HG03442 (cell line): ENCODE results near the gene MRGPRX4.
"Not testable (repeated sequence)": the region's sequence is repeated elsewhere in the genome, so short reads cannot be mapped to it uniquely, and the experiment has no call there.

Experiments
- ATAC-seq: cut with Tn5 transposase; IDR thresholded peaks from one replicate; pipeline ENCODE4 v1.9.1; 2021; ENCODE audit warnings: mild to moderate bottlenecking, moderate library complexity; ENCODE audit not compliant: unreplicated experiment

Gene MRGPRX4

DNA sequence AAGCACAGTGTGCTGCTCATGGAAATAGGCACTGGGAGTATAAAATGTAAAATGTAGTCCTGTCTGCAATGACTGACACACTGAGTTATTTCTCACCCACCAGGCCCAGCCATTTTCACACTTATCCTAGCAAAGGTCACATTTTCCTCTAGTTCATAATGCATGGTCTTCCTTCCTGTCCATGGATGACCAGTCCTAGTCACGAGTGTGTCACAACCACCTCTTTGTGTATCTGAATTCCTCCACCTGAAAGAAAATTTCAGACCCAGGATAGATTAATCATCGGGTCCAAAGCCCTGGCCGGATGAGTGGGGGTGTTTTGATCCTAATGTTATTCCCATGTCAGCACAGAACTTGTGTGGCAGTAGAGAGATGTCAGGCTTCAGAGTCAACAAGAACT, at the start of gene MRGPRX4:
Gene MRGPRX4, plus strand, starts transcription at position 172 of the 400 bp plus-strand sequence. CDS start 420 bp downstream, outside the sequence.
- ATAC-seq, result no peak

DNA sequence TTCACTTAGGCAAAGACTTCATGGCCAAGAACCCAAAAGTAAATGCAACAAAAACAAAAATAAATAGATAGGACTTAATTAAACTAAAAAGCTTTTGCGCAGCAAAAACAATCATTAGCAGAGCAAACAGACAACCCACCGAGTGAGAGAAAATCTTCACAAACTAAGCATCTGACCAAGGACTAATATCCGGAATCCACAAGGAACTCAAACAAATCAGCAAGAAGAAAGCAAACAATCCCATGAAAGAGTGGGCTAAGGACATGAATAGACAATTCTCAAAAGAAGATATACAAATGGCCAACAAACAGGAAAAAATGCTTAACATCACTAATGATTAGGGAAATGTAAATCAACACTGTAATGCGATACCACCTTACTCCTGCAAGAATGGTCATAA, 41.5 kb upstream of the MRGPRX4 start:
- not testable (repeated sequence) for ATAC-seq

DNA sequence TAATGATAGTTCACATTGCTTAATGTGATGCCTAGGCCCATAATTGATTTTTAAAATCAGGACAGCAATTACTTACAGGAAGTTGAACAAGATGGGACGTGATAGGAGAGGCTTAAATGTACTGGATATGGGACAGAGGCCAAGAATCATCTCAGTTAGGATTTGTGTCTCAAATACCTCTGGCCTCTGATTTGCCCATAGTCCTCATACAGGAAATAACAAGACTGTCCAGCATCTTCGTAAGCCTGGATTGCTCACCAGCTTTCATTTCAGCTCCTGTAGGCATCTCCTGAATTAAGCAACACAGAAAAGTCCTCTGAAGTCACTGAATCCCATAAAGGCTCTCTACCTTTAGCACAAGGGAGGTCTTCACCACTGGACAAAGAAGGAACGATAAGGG, 40.3 kb upstream of the MRGPRX4 start, which contains the start of gene MRGPRX3:
Gene MRGPRX3, plus strand, starts transcription at position 231 of the 400 bp plus-strand sequence. CDS start 4,632 bp downstream, outside the sequence.
- ATAC-seq, result no peak

DNA sequence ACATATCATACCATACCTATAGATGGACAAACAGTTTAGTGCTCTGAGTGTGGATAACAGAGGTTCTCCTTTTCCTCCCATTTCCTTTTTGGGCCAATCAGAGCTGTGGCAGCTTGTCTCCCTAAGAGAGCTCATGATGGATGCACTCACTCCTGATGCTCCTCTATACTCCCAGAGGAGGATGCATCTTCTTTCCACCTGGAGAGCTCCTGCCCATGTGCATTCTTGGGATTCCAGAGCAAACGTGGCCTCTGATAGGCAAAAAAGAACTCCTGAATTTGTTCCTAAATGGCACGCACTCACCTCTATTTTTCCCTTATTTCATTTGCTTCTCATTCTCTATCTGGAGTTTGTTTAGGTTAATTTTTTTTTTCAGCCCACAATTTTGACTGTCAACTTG, 37.3 kb upstream of the MRGPRX4 start:
- ATAC-seq, result no peak

DNA sequence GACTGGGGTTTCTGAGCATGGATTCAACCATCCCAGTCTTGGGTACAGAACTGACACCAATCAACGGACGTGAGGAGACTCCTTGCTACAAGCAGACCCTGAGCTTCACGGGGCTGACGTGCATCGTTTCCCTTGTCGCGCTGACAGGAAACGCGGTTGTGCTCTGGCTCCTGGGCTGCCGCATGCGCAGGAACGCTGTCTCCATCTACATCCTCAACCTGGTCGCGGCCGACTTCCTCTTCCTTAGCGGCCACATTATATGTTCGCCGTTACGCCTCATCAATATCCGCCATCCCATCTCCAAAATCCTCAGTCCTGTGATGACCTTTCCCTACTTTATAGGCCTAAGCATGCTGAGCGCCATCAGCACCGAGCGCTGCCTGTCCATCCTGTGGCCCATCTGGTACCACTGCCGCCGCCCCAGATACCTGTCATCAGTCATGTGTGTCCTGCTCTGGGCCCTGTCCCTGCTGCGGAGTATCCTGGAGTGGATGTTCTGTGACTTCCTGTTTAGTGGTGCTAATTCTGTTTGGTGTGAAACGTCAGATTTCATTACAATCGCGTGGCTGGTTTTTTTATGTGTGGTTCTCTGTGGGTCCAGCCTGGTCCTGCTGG, 35.3 kb upstream of the MRGPRX4 start:
- ATAC-seq, result no peak

DNA sequence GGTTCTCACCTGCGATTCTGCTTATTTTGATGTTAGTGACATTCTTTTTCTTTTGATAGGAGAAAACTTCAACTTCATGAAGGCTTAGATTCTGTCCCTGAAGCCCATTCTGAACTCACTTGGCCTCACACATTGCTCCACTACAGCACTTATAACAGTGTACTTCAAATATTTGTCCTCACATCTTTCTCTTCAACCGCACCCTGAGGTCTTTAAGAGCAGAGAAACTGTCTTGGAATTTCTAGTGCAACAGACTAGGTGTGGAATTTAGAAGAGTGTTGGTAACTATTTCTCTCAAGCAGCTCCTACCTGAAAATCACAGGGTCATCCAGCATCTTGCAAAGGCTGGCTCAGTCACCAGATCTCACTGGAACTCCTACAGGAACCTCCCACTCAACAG, 32.5 kb upstream of the MRGPRX4 start:
- no peak for ATAC-seq

DNA sequence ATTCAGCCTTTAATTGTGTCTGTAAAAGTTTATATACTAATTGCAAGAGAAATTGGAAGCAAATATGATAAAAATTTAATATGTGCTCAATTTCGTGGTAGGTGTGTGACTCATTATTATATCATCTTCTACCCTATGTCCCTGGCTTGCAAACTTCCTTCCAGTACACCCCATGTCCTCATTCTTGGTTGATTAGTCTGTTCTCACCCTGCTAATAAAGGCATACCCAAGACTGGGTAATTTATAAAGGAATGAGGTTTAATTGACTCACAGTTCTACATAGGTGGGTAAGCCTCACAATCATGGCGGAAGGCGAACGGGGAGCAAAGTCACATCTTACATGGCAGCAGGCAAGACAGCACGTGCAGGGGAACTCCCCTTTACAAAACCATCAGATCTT, 28.4 kb upstream of the MRGPRX4 start:
- no peak for ATAC-seq

DNA sequence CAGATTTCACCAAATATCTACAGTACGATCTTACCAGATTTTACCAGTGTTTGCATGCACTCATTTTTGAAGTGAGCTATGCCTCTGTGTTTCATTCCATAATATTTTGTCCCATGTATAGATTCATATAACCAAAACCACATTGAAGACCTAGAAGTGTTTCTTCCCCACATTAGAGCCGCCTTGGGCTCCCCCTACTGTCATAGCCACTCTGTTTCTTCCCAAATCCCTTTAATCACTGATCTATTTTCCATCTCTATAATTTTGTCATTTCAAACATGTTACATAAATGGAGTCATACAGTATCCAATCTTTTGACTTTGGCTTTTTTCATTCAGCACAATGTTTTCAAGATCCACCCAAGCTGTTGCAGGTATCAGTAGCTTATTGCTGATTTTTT, 27.6 kb upstream of the MRGPRX4 start:
- ATAC-seq, result no peak

DNA sequence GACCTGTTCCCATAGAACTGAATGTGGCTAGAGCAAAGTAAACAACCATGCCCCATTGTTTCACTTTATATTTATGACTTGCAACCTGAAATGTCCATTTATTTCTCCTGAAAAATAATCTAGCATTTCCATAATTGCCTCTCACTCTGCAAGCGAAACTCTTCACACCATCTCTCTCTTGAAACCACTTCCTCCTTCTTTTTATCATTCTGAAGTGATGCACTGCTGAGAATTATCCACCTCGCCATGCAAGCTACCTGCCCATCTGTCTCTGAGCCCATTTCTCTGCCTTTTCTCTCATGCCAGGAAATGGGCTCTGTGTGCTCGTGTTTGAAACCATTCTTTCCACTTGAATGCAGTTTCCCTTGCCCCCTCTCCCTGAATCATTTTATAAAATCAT, 26.8 kb upstream of the MRGPRX4 start:
- no peak for ATAC-seq

DNA sequence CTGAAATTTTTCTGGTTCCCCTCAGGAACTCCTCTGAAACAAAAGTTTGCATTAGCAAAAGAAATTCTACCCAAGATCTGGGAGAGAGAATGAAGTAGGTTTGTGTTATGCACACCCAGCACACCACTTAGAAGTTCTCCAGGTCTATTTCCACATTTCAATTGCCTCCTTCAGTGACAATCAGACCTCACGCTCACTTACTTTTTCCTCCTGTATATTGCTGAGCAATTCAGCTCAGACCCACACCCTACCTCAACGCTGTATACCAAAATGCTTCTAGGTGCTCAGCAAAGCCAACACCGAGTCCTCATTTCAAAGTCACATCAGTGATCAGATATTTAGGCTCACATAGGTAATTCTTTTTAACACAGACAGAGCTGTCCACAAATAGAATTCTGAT, 21.1 kb upstream of the MRGPRX4 start:
- no peak for ATAC-seq

DNA sequence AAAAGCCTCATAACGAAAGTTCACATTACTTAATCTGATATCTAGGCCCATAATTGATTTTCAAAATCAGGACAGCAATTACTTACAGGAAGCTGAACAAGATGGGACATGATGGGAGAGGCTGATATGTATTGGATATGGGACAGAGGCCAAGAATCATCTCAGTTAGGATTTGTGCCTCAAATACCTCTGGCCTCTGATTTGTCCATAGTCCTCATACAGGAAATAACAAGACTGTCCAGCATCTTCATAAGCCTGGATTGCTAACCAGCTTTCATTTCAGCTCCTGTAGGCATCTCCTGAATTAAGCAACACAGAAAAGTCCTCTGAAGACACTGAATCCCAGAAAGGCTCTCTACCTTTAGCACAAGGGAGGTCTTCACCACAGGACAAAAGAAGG, 4.3 kb upstream of the MRGPRX4 start:
- no peak for ATAC-seq

DNA sequence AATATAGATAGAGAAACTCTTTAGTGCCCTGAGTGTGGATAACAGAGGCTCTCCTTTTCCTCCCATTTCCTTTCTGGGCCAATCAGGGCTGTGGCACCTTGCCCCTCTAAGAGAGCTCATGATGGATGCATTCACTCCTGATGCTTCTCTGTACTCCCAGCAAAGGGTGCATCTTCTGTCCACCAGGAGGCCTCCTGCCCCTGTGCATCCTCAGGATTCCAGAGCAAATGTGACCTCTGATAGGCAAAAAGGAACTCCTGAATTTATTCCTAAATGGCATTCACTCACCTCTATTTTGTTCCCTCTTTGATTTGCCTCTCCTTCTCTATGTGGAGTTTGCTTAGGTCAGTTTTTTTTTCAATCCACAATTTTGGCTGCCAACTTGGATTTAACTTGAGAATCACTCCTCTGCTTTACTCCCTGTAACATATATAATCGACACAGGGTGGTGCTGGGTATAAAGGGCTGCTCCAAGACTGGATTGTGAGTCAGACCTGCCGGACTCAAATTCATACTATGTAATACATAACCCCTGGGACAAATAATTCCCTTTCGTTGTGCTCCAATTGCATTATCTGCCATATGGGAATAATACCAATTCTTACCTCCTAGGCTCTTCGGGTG, 1.1 kb upstream of the MRGPRX4 start:
- ATAC-seq, result no peak

DNA sequence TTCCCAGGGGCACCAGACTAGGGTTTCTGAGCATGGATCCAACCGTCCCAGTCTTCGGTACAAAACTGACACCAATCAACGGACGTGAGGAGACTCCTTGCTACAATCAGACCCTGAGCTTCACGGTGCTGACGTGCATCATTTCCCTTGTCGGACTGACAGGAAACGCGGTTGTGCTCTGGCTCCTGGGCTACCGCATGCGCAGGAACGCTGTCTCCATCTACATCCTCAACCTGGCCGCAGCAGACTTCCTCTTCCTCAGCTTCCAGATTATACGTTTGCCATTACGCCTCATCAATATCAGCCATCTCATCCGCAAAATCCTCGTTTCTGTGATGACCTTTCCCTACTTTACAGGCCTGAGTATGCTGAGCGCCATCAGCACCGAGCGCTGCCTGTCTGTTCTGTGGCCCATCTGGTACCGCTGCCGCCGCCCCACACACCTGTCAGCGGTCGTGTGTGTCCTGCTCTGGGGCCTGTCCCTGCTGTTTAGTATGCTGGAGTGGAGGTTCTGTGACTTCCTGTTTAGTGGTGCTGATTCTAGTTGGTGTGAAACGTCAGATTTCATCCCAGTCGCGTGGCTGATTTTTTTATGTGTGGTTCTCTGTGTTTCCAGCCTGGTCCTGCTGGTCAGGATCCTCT, 709 bp downstream of the MRGPRX4 start:
- no peak for ATAC-seq

DNA sequence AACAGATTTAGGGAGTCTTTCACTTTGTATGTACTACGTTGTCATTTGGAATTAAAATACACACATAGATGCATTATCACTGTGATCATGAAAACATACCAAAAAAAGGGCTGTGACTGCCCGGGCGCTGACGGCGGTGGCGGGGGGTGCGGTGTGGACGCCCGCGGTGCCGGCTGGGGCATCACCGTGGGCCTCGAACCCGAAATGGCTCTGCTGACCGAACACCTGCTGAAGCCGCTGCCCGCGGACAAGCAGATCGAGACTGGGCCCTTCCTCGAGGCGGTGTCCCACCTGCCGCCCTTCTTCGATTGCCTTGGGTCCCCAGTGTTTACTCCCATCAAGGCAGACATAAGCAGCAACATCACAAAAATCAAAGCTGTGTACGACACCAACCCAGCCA, 16.2 kb downstream of the MRGPRX4 start:
- ATAC-seq, result no peak

DNA sequence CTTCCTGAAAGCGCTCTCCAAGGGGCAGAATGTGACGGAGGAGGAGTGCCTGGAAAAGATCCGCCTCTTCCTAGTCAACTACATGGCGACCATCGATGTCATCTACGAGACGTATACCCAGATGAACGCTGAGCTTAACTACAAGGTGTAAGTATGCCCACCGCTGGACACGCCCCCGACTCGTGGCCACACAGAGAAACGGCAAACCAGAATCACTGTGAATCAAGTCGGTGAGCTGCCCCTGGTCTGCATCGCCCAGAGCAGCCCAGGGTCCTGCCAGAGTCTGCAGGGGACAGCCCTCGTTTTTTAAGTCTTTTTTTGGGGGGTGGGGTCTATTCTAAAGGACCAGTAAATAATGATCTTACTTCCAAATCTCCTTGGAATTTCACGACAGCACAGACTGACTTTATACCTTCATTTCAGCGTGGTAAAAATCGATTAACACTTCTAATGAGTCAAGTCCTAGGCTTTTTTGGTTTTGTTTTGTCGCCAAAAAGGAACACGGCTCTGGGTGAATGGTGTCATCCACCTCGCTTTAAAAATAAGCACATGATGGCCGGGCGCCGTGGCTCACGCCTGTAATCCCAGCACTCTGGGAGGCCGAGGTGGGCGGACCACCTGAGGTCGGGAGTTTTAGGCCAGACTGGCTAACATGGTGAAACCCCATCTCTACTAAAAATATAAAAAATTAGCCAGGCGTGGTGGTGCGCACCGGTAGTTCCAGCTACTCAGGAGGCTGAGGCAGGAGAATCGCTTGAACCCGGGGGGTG, 17.0 kb downstream of the MRGPRX4 start:
- not testable (repeated sequence) for ATAC-seq

DNA sequence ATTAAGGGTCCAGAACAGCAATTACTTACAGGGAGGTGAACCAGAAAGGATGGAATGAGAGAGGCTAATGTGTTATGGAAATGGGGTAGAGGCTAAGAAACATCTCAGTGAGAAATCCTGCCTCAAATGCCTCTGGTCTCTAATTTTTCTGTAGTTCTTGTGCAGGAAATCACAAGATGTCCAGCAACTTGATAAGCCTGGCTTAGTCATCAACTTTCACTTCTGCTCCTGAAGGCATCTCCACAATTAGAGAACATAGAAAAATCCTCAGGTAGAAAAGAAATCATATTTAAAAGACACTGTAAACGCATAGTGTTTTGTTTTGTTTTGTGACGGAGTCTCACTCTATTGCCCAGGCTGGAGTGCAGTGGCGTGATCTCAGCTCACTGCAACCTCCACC, 18.7 kb downstream of the MRGPRX4 start:
- no peak for ATAC-seq

DNA sequence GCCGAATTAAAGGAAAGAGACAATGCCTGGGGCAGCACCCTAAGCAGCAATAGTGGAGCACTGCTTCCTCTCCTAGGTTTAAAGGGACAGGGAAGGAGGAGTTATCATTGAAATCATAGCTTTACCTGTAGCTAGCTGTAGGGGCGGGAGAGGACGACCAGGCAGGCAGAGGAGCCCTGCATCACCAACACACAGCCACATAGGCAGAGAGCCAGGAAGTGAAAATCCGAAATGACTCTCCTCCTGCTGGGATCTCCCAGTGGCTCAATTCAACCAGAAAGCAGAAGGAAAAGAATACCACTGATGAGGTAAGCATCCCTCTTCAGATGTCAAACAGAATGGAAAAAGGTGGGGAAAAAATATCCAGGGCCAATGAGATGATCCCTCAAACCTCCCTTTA, 20.4 kb downstream of the MRGPRX4 start:
- no peak for ATAC-seq

DNA sequence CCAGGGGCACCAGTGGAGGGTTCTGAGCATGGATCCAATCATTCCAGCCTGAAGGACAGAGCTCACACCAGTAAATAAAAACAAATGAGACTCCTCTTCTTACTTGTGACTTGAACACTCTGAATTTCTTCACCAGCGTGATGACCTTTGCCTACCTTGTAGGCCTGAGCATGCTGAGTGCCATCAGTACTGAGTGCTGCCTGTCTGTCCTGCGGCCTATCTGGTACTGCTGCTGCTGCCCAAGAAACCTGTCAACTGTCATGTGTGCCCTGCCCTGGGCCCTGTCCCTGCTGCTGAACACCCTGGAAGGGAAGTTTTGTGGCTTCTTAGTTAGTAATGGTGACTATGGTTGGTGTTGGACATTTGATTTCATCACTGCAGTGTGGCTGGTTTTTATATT, 23.9 kb downstream of the MRGPRX4 start:
- ATAC-seq, result no peak

DNA sequence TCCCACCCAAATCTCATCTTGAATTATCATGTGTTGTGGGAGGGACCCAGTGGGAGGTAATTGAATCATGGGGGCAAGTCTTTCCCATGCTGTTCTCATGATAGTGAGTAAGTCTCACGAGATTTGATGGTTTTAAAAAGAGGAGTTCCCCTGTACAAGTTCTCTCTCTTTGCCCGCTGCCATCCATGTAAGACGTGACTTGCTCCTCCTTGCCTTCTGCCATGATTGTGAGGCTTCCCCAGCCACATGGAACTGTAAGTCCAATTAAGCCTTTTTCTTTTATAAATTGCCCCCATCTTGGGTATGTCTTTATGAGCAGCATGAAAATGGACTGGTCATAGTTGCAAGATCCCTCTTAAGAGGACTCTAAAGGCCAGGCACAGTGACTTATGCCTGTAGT, 25.1 kb downstream of the MRGPRX4 start:
- ATAC-seq, result not testable (repeated sequence)

DNA sequence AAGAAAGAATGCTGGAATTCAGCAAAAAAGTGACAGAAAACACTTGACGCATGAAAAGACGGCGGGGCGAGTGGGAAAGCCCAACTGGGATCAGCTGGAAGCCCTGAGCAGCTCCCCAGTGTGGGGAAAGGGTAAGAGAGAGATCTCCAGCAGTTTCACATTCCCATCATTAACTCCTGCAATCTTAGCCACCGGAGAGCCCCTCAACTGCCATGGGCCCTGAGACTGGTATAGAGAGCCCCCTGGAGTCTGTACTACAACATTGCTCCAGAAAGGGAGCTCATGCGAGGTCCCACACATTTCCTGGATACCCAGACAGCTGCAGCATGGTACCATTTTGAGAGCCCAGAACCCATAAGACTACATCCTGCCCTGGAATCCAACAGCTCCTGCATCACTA, 31.1 kb downstream of the MRGPRX4 start:
- no peak for ATAC-seq

DNA sequence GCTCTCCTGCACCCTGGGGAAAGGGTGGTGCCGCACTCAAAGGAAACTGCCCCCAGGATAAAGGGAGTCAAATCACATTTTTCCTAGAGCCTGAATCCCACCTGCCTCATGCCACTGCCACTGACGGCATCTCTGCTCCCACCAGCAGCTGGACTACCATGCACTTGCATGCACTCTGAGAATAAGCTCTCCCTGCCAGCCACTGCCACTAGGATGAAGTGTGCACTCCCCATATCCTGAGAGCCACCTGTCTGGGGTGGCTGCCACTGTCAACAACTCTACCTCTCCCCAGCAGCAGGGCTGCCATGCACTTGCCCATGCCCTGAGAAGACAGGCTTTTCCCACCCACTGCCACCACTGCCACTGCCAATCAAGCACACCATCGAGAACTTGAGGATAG, 31.6 kb downstream of the MRGPRX4 start:
- ATAC-seq, result no peak

DNA sequence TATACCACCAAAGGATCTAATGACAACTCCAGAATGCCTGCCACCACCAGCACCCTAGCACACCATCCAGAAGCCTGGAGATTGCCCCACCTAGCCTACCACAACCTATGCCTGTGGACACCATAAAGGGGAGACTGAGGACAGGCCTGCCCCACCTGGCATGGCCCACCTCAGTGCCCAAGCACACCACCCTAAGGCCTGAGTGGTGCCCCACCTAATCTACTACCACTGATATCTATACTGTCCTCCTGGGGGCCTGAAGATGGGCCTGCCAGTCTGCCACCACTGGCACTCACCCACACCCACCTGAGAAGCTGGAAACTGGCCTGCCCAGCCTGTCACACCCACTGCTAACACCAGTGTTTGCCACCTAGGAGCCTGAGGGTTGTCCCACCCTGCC, 32.1 kb downstream of the MRGPRX4 start:
- no peak for ATAC-seq
